Measurements from ENCODE around the gene CD2AP.

The CD2AP gene

GRCh38 chr6:47648031-47648430 lies 170.4 kb downstream of the CD2AP start:
- no peak for DNase-seq

GRCh38 chr6:47650553-47651432 lies 173.2 kb downstream of the CD2AP start:
- no peak for DNase-seq

GRCh38 chr6:47651505-47651944 lies 173.9 kb downstream of the CD2AP start:
- no peak for DNase-seq

DNA sequence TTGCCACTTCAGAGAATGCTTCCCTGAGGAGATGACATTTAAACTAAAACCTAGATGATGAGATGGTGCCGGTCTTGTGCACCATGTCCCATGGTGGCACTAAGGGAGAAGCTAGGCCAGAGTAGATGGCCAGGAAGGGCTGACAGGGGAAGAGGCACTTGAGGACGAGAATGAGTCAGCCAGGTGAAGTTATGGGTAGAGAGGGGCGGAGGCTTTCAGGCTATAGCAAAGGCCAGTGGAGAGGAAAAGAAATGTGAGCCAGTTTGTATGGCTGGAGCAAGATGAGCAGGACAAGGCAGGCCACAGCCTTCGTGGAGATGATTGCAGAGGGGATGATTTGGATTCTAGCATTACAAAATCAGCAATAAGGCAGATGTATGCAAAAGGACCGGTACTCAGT lies 176.1 kb downstream of the CD2AP start:
- DNase-seq = no peak

- DNase-seq = no peak
Observed at GRCh38 chr6:47654255-47654654, 176.7 kb downstream of the CD2AP start.

DNA sequence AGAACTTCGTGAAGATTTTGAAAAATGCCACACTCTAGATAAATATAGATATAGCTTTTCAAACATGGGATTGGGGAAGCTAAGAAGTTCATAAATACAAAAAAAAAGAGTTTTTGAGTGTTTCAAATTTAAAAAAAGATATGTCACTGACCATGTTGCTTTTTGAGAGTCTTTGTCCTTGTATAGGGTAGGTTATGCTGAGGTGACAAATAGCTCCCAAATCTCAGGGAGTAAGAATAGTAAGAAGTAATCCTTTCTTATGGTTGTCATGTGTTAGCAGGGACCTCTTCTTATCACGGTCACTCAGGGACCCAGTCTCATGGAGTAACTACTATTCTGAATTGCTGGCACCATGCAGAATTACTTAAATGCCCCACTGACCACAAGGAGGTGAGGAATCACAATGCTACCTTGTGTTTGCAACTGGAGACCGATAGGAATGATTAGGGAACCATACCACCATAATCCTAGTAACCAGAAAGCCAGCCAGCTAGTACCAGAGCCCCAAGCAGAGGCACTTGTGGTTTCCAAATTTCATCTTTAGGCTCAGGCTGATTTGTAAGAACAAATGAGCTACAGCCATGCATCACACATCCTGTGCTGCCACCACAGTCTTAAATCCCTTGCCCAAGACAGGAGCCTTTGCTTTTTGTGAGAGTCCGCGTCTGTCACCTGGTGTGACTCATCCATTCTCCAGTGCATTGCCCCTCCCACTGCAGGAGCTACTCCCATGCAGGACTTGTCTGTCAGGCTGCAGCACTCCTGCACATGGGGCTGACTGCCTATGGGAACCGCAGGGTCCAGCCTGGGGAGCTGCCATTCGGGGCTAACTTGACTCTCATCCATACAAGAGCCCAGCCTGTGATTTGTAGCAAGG lies 178.4 kb downstream of the CD2AP start:
- DNase-seq = no peak

DNA sequence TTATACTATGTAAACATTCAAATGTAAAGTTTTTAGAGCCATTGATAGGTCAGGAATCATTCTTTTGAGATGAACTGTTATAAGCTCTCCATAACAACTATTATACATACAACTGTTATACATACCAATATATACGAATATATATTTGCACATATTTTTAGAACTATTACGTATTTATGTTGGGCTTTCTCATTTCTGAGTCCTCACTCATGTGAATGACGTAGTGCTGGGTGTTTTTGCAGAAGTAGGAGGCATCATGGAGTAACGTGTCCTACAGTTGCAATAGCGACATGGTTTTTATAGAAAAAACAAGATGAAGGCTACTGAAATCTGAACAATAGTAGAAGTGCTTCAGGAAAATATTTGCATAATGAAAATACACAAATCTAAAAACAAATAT lies 184.4 kb downstream of the CD2AP start:
- DNase-seq = no peak

GRCh38 chr6:47663462-47664216 lies 186.1 kb downstream of the CD2AP start:
- DNase-seq = no peak

- DNase-seq = no peak
Observed at GRCh38 chr6:47665112-47665511, 187.5 kb downstream of the CD2AP start.

- no peak for DNase-seq
Observed at GRCh38 chr6:47669684-47670513, 192.3 kb downstream of the CD2AP start.

GRCh38 chr6:47670851-47671250 lies 193.3 kb downstream of the CD2AP start:
- DNase-seq = no peak

DNA sequence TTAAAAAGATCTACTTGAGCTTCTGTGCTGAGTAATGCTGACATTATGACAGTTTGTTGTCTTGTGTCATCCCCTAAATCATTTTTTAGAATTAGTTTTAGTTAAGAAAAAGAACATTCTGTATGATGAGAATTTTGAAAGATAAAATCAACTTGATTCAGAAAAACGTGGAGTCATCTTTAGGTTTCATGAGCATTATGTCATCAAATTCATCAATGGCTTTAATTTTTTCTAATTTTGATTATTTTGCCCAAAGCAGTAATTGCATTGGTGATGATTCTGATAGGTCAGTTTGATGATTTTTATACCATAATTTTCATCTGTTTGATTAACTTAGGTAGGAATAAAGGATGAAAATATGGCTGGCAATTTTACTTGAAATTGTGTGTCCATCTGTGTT lies 194.2 kb downstream of the CD2AP start:
- no peak for DNase-seq

DNA sequence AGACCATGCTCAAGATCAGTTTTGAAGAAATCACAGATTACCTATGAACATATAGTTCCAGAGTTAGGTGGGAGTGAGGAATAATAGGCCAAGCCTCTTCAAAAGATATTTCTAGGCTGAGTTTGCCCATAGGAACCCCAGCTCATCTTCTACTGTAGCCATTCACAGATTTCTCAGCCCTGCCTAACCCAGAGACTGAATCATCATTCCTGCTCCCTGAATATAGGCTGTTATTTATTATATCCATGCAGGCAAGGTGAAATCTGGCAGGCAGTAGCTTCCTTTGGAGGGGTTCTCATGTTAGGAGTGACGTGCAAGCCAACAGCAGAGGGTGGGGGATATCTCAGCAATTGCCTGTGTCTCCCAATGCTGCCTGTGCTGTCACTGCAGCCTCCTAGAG lies 195.2 kb downstream of the CD2AP start:
- DNase-seq = no peak

- no peak for DNase-seq
Observed at GRCh38 chr6:47674673-47675072, 197.1 kb downstream of the CD2AP start.
